ENCODE results near the gene CD8B2.
"Not testable (repeated sequence)": the region's sequence is repeated elsewhere in the genome, so short reads cannot be mapped to it uniquely, and the experiment has no call there.

Gene CD8B2

GRCh38 chr2:106486551-106487385, at the start of gene CD8B2:
CD8B2 (plus strand) TSS chr2:106487364; CDS start chr2:106487427, 63 bp downstream.
- not testable (repeated sequence) for DNase-seq (ENCODE audit: low spot score)

- not testable (repeated sequence) for DNase-seq (ENCODE audit: low spot score)
Observed at GRCh38 chr2:106461882-106462281, 25.3 kb upstream of the CD8B2 start.

GRCh38 chr2:106467516-106467915, 19.6 kb upstream of the CD8B2 start:
- DNase-seq (ENCODE audit: low spot score), result not testable (repeated sequence)

DNA sequence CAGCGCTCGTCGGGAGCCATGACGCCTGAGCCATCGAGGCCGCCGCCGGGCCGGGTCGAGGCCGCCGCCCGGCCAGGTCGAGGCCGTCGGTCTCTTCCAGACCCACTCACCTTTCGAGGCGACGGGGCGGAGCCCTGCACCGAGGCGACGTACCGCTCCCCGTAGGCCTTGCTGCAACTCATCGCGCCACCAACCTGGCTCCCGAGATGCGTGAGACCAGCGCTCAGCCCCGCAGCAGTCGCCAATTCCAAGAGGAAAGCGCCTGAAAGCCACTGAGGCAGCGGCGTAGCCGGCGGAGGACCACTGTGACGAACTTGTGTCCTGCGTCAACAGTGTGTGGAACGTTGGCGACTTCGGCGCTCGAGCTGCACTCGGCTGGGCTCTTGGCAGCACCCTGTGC, 19.1 kb upstream of the CD8B2 start, which contains the start of gene RGPD3:
TSS of gene RGPD3 (minus strand) at position 307 of the 400 bp plus-strand sequence. CDS start at position 182, 125 bp downstream.
- not testable (repeated sequence) for DNase-seq (ENCODE audit: low spot score)

DNA sequence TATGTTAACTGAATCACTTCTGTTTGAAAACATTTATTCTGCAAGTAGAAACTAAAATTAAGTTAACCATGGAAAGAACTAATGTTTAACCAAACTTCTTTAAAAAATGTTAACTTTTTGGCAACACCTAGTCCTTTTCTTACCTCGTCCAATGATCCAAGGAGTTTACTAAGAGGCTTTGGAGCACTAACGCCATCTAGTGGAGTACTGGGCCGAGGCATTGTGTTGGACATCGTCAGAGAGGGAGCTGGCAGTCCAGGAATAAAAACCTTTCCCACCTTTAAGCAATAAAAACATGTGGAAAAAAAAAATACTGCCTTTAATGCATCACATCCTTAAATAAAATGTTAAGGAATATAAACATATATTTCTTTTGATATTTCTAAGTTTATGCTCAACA, 16.5 kb upstream of the CD8B2 start:
- not testable (repeated sequence) for DNase-seq (ENCODE audit: low spot score)

- DNase-seq (ENCODE audit: low spot score), result not testable (repeated sequence)
Observed at GRCh38 chr2:106477647-106478046, 9.5 kb upstream of the CD8B2 start.

GRCh38 chr2:106479563-106479962, 7.6 kb upstream of the CD8B2 start:
- not testable (repeated sequence) for DNase-seq (ENCODE audit: low spot score)

GRCh38 chr2:106487386-106488191, 425 bp downstream of the CD8B2 start:
- not testable (repeated sequence) for DNase-seq (ENCODE audit: low spot score)

DNA sequence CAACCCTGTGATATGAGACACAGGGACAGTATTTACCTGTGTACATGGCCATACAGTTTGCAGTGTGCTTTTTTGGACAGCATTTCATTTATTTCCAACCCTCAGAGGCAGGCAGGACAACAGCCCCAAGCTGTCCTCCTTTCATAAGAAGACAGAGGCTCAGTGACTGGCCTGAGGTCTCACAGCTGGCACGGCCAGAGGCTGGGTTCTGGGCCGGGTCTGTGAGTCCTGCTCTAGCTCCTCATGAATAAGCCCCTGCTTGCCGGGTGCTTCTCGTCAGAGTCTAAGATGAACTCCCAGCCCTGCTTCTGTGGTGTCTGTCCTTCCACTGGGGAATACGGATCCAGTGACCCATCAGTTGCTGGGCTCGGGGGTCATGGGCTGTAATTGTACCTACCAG, 2.5 kb downstream of the CD8B2 start:
- DNase-seq (ENCODE audit: low spot score), result not testable (repeated sequence)

DNA sequence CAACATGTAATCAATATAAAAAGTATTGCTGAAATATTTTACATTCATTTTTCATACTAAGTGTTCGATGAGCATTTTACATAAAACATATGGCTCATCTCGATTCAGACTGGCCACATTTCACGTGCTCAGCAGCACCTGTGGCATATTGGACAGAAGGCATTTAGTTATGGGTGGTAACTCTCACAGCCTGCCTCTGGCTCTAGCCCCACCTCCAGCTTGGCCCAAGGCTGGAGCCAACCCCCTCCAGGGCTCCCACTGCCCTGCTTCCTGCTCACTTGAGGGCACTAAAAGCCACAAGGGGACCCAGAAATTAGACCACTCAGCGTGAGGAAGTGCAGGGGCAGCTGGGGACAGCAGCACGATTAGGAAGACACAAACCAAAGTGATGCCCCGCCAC, 5.2 kb downstream of the CD8B2 start:
- not testable (repeated sequence) for DNase-seq (ENCODE audit: low spot score)

DNA sequence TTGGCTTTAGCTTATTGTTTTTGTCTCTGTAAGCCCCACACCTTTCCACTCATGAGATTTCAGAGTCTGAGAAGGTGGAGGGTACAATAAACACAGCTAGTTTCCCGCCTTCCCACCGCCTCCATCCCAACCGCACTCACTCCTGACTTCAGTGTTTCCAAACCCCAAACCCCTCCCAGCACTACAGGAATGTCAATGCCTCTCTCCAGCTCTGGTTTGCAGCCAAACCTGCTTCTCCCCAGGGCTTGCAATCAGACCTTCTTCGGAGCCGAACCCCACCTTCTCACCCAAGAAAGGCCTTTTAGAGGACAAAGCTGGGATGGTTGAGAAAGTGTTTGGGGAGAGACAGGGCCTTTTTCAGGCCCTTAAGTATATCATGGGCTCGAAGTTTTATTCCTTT, 5.7 kb downstream of the CD8B2 start:
- DNase-seq (ENCODE audit: low spot score), result not testable (repeated sequence)

- DNase-seq (ENCODE audit: low spot score), result not testable (repeated sequence)
Observed at GRCh38 chr2:106498549-106498948, 11.4 kb downstream of the CD8B2 start.

GRCh38 chr2:106500350-106500749, 13.2 kb downstream of the CD8B2 start:
- DNase-seq (ENCODE audit: low spot score), result not testable (repeated sequence)

DNA sequence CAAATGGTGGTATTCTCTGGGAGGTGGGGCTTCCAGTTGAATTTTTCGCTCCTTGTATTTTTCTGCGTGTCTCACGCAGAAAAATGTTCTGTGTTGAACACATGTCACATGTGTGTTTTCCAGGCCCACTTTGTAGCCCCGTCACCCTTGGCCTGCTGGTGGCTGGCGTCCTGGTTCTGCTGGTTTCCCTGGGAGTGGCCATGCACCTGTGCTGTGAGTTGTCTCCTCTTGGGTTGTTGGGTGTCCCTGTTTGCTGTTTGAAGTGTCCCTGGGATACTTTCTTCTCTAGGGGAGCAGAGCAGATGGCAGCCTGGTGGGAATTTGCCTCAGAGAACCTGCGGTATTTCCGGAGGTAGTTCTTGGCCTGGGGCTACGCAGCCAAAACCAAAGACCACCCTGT, 15.2 kb downstream of the CD8B2 start:
- not testable (repeated sequence) for DNase-seq (ENCODE audit: low spot score)

GRCh38 chr2:106504192-106504591, 17.0 kb downstream of the CD8B2 start:
- not testable (repeated sequence) for DNase-seq (ENCODE audit: low spot score)

DNA sequence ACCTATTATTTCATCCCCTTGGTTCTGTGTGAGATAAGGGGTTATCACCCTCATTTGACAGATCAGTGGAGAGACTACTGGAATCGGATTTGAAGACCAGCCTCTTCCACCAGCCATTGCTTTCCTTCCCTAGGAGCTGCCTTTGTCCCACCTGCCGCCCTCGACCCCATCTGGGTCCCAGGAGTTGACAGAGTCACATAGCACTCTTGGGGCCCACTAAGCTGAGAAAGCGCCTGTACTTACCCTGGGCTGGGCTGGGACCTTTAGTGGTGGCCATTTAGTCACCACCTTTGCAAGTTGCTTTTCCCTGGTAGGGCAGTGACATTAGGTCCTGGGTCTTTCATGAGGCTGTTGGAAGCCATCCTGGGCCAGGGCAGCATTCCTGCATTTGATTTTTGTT, 17.6 kb downstream of the CD8B2 start:
- not testable (repeated sequence) for DNase-seq (ENCODE audit: low spot score)

DNA sequence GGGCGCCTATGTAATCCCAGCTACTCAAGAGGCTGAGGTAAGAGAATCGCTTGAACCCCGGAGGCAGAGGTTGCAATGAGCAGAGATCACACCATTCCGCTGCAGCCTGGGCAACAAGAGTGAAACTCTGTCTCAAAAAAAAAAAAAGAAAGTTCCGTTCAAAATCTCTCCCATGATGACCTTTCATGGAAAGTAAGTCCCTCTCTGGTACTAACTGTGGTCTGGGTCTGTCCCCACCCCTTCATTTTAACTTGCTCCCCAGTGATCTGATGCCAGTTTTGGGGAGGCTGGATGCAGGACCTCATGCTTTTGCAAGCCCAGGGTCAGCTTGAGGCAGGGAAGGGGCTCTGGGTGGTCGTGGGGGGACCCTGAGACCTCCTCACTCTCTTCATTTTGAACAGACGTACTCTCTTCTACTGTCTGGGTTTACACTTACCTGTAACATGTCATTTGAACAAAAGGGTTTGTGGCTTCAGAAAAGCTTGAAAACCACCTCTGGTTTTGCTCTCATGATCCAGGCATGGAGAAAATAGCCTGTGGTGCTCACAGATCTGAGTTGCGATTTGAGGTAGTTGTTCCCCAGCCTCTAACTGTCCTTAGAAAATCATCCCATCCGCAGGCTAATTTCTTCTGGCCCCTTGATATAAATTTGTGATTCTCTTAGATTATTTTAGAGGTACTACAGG, 19.0 kb downstream of the CD8B2 start:
- DNase-seq (ENCODE audit: low spot score), result not testable (repeated sequence)

GRCh38 chr2:106508660-106509373, 21.7 kb downstream of the CD8B2 start:
- not testable (repeated sequence) for DNase-seq (ENCODE audit: low spot score)

DNA sequence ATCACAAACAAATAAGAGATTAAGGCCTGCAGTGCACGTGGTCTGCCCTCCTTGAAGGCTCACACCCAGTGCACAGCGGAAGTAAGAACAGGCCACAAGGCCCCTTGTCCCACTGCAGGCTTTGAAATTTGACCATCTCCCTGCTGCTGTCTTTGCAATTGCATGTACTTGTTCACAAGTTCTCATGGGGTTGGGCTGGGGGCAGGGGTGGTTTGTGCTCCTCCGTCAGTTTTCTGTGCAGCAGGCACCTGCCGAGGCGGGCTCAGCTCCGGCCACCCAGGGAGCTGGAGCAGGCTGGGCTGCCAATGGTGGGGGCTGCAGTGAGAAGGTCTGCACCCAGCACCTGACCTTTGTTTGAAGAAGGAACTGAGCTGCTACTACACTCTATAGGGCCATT, 22.2 kb downstream of the CD8B2 start:
- not testable (repeated sequence) for DNase-seq (ENCODE audit: low spot score)

- not testable (repeated sequence) for DNase-seq (ENCODE audit: low spot score)
Observed at GRCh38 chr2:106510791-106511190, 23.6 kb downstream of the CD8B2 start.

GRCh38 chr2:106511476-106511901, 24.3 kb downstream of the CD8B2 start:
- DNase-seq (ENCODE audit: low spot score), result not testable (repeated sequence)

All from germinal center (tissue), 1 donor.